Measurements from ENCODE around the gene TPPP. TPM values are rescaled to one million over a fixed set of nuclear protein-coding genes. Genes with fewer than 3 reads are reported as not detected.
A peak's percentile ranks its signal among the peaks of the same experiment; 100 is the strongest.
"Not testable (repeated sequence)": the region's sequence is repeated elsewhere in the genome, so short reads cannot be mapped to it uniquely, and the experiment has no call there.

TPPP gene
- total RNA-seq, 2 donors from 2014 or later, result 0.10 to 0.14 TPM

GRCh38 chr5:706127-706526 lies 13.0 kb upstream of the TPPP start:
- not testable (repeated sequence) for ATAC-seq; H3K27ac Mint-ChIP-seq; DNase-seq (ENCODE audit: low spot score in 2 of 2); H3K36me3 Mint-ChIP-seq; H3K9me3 Mint-ChIP-seq

GRCh38 chr5:696753-697702 lies 3.9 kb upstream of the TPPP start:
- not testable (repeated sequence) for ATAC-seq; H3K27ac Mint-ChIP-seq; DNase-seq (ENCODE audit: low spot score in 2 of 2); H3K36me3 Mint-ChIP-seq; H3K9me3 Mint-ChIP-seq

- not testable (repeated sequence) for DNase-seq (ENCODE audit: low spot score in 2 of 2); H3K9me3 Mint-ChIP-seq; ATAC-seq; H3K36me3 Mint-ChIP-seq; H3K27ac Mint-ChIP-seq
Observed at GRCh38 chr5:696191-696590, 3.0 kb upstream of the TPPP start.

- not testable (repeated sequence) for H3K36me3 Mint-ChIP-seq; DNase-seq (ENCODE audit: low spot score in 2 of 2); H3K27ac Mint-ChIP-seq
Observed at GRCh38 chr5:695475-695874, 2.3 kb upstream of the TPPP start.

GRCh38 chr5:694042-694431 lies 885 bp upstream of the TPPP start:
- not testable (repeated sequence) for H3K27ac Mint-ChIP-seq; DNase-seq (ENCODE audit: low spot score in 2 of 2); H3K9me3 Mint-ChIP-seq; ATAC-seq; H3K36me3 Mint-ChIP-seq

More at GRCh38 chr5:695475-695874, 2.3 kb upstream of the TPPP start:
- not testable (repeated sequence) for ATAC-seq, H3K9me3 Mint-ChIP-seq

GRCh38 chr5:692529-693041 lies 567 bp downstream of the TPPP start:
- not testable (repeated sequence) for H3K27ac Mint-ChIP-seq; H3K36me3 Mint-ChIP-seq; DNase-seq (ENCODE audit: low spot score in 2 of 2); H3K9me3 Mint-ChIP-seq
- peak; percentile 8 to 11 for ATAC-seq

- no peak for ATAC-seq
- no peak for DNase-seq (ENCODE audit: low spot score in 2 of 2)
- Mint-ChIP-seq H3K27ac (no peak overlapping the region), H3K9me3 (no peaks in the 10 kb centered on the region), H3K36me3 (no peaks in the 10 kb centered on the region)
Observed at GRCh38 chr5:691817-692528, 1.2 kb downstream of the TPPP start.

GRCh38 chr5:691049-691448 lies 2.1 kb downstream of the TPPP start:
- H3K27ac Mint-ChIP-seq; H3K36me3 Mint-ChIP-seq; DNase-seq (ENCODE audit: low spot score in 2 of 2); ATAC-seq; H3K9me3 Mint-ChIP-seq: not testable (repeated sequence)

- not testable (repeated sequence) for H3K36me3 Mint-ChIP-seq; DNase-seq (ENCODE audit: low spot score in 2 of 2); ATAC-seq; H3K27ac Mint-ChIP-seq; H3K9me3 Mint-ChIP-seq
Observed at GRCh38 chr5:690293-690692, 2.9 kb downstream of the TPPP start.

GRCh38 chr5:688348-689010 lies 4.7 kb downstream of the TPPP start:
- not testable (repeated sequence) for H3K27ac Mint-ChIP-seq; ATAC-seq; DNase-seq (ENCODE audit: low spot score in 2 of 2); H3K9me3 Mint-ChIP-seq; H3K36me3 Mint-ChIP-seq

- not testable (repeated sequence) for H3K9me3 Mint-ChIP-seq; H3K27ac Mint-ChIP-seq; H3K36me3 Mint-ChIP-seq; DNase-seq (ENCODE audit: low spot score in 2 of 2); ATAC-seq
Observed at GRCh38 chr5:686936-687335, 6.2 kb downstream of the TPPP start.

GRCh38 chr5:686172-686523 lies 7.0 kb downstream of the TPPP start:
- not testable (repeated sequence) for H3K9me3 Mint-ChIP-seq; H3K27ac Mint-ChIP-seq; DNase-seq (ENCODE audit: low spot score in 2 of 2); ATAC-seq; H3K36me3 Mint-ChIP-seq

GRCh38 chr5:685262-686171 lies 7.6 kb downstream of the TPPP start:
- Mint-ChIP-seq H3K9me3 (no peaks in the 10 kb centered on the region), H3K27ac (no peak overlapping the region), H3K36me3 (no peaks in the 10 kb centered on the region)
- ATAC-seq (no peak), DNase-seq (ENCODE audit: low spot score in 2 of 2) (peak in 1 of 2 donors; percentile 33)

- no peaks in the 10 kb centered on the region for H3K36me3 Mint-ChIP-seq
- ATAC-seq (no peak), DNase-seq (ENCODE audit: low spot score in 2 of 2) (peak in 1 of 2 donors; percentile 44)
- H3K27ac Mint-ChIP-seq, result no peak overlapping the region
- no peaks in the 10 kb centered on the region for H3K9me3 Mint-ChIP-seq
Observed at GRCh38 chr5:684751-685216, 8.4 kb downstream of the TPPP start.

GRCh38 chr5:683551-684481 lies 9.3 kb downstream of the TPPP start:
- no peak overlapping the region for H3K27ac Mint-ChIP-seq
- no peak for ATAC-seq
- no peaks in the 10 kb centered on the region for H3K9me3 Mint-ChIP-seq
- DNase-seq (ENCODE audit: low spot score in 2 of 2), result peak in 1 of 2 donors; percentile 45
- no peaks in the 10 kb centered on the region for H3K36me3 Mint-ChIP-seq
